ENCODE measurements around the gene ADCY3. TPM values are rescaled to one million over a fixed set of nuclear protein-coding genes. Genes with fewer than 3 reads are reported as not detected.

ADCY3 gene
- total RNA-seq, 1 donor from 2014 or later, result 38.6 TPM

- Mint-ChIP-seq H3K4me3 (no peak overlapping the region), H3K36me3 (peaks cover 44% of the 10 kb centered on the region), H3K27ac (no peak overlapping the region), H3K27me3 (ENCODE audit: low read depth) (no peaks in the 10 kb centered on the region), H3K4me1 (no peaks in the 10 kb centered on the region), H3K9me3 (peaks cover 41% of the 10 kb centered on the region)
- DNase-seq (ENCODE audit: low spot score in 2 of 2, unreplicated experiment in 2 of 2), result no peak
- no peak for TF ChIP-seq CTCF (IDR thresholded peaks at IDR 0.05; ENCODE audit: unreplicated experiment)
Measured at GRCh38 chr2:24894750-24895149, 25.3 kb downstream of the ADCY3 start.

- Mint-ChIP-seq H3K4me3 (no peak overlapping the region), H3K27ac (no peak overlapping the region), H3K9me3 (peaks cover 41% of the 10 kb centered on the region), H3K4me1 (no peaks in the 10 kb centered on the region), H3K36me3 (peaks cover 42% of the 10 kb centered on the region), H3K27me3 (ENCODE audit: low read depth) (no peaks in the 10 kb centered on the region)
- DNase-seq (ENCODE audit: low spot score in 2 of 2, unreplicated experiment in 2 of 2), result no peak
- no peak for TF ChIP-seq CTCF (IDR thresholded peaks at IDR 0.05; ENCODE audit: unreplicated experiment)
Measured at GRCh38 chr2:24893934-24894333, 26.1 kb downstream of the ADCY3 start.

GRCh38 chr2:24892928-24893327 lies 27.1 kb downstream of the ADCY3 start:
- H3K27ac Mint-ChIP-seq, result no peak overlapping the region

GRCh38 chr2:24891201-24891600 lies 28.8 kb downstream of the ADCY3 start:
- TF ChIP-seq CTCF (IDR thresholded peaks at IDR 0.05; ENCODE audit: unreplicated experiment), result no peak
- H3K4me1 Mint-ChIP-seq, result no peaks in the 10 kb centered on the region
- H3K9me3 Mint-ChIP-seq, result peaks cover 26% of the 10 kb centered on the region
- H3K27me3 Mint-ChIP-seq (ENCODE audit: low read depth), result no peaks in the 10 kb centered on the region
- no peak overlapping the region for H3K4me3 Mint-ChIP-seq
- peaks cover 19% of the 10 kb centered on the region for H3K36me3 Mint-ChIP-seq
- H3K27ac Mint-ChIP-seq, result no peak overlapping the region
- no peak for DNase-seq (ENCODE audit: low spot score in 2 of 2, unreplicated experiment in 2 of 2)

More at GRCh38 chr2:24892928-24893327, 27.1 kb downstream of the ADCY3 start:
- peaks cover 36% of the 10 kb centered on the region for H3K36me3 Mint-ChIP-seq
- no peak for TF ChIP-seq CTCF (IDR thresholded peaks at IDR 0.05; ENCODE audit: unreplicated experiment)
- no peak for DNase-seq (ENCODE audit: low spot score in 2 of 2, unreplicated experiment in 2 of 2)
- H3K4me1 Mint-ChIP-seq, result no peaks in the 10 kb centered on the region
- peaks cover 39% of the 10 kb centered on the region for H3K9me3 Mint-ChIP-seq
- no peak overlapping the region for H3K4me3 Mint-ChIP-seq
- H3K27me3 Mint-ChIP-seq (ENCODE audit: low read depth), result no peaks in the 10 kb centered on the region

- no peak overlapping the region for H3K27ac Mint-ChIP-seq
- H3K4me3 Mint-ChIP-seq, result no peak overlapping the region
- H3K27me3 Mint-ChIP-seq (ENCODE audit: low read depth), result no peaks in the 10 kb centered on the region
- no peak for DNase-seq (ENCODE audit: low spot score in 2 of 2, unreplicated experiment in 2 of 2)
- peaks cover 8% of the 10 kb centered on the region for H3K9me3 Mint-ChIP-seq
- peaks cover 8% of the 10 kb centered on the region for H3K36me3 Mint-ChIP-seq
- no peak for TF ChIP-seq CTCF (IDR thresholded peaks at IDR 0.05; ENCODE audit: unreplicated experiment)
- no peaks in the 10 kb centered on the region for H3K4me1 Mint-ChIP-seq
Measured at GRCh38 chr2:24889221-24889620, 30.8 kb downstream of the ADCY3 start.

GRCh38 chr2:24888177-24888576 lies 31.9 kb downstream of the ADCY3 start:
- Mint-ChIP-seq H3K27me3 (ENCODE audit: low read depth) (no peaks in the 10 kb centered on the region), H3K4me1 (no peaks in the 10 kb centered on the region), H3K27ac (no peak overlapping the region), H3K4me3 (no peak overlapping the region), H3K9me3 (peaks cover 3% of the 10 kb centered on the region), H3K36me3 (peaks cover 5% of the 10 kb centered on the region)
- TF ChIP-seq CTCF (IDR thresholded peaks at IDR 0.05; ENCODE audit: unreplicated experiment), result no peak
- no peak for DNase-seq (ENCODE audit: low spot score in 2 of 2, unreplicated experiment in 2 of 2)
